ENCODE results near the gene AKAP5. TPM values are rescaled to one million over a fixed set of nuclear protein-coding genes. Genes with fewer than 3 reads are reported as not detected.
A peak's percentile ranks its signal among the peaks of the same experiment; 100 is the strongest.

AKAP5 gene
- total and polyA plus RNA-seq, 5 experiments from 2014 or later = 0.05 to 0.49 (median 0.23) TPM

GRCh38 chr14:64439141-64439540 is 26.2 kb upstream of the AKAP5 start:
- Mint-ChIP-seq H3K36me3 (peaks cover 4 to 75% (median 46%) of the 10 kb centered on the region in 3 donors), H3K27ac (peak overlapping the region in 5 of 10 donors; percentile 1 to 74 (median 53)), H3K27me3 (no peaks in the 10 kb centered on the region), H3K4me3 (no peak overlapping the region), H3K4me1 (peaks cover 4 to 21% (median 14%) of the 10 kb centered on the region in 4 donors), H3K9me3 (no peaks in the 10 kb centered on the region)
- POLR2A ChIA-PET = no interaction called here
- DNase-seq = no peak
- no peak for ATAC-seq

GRCh38 chr14:64440494-64440893 is 24.8 kb upstream of the AKAP5 start:
- no peak for ATAC-seq
- H3K4me3 Mint-ChIP-seq = no peak overlapping the region
- H3K27me3 Mint-ChIP-seq = no peaks in the 10 kb centered on the region
- POLR2A ChIA-PET = interaction anchor here (0.7 kb wide), 1 partner anchor 43 kb away, joined by 5 read pairs; no protein-coding TSS in a partner anchor
- H3K9me3 Mint-ChIP-seq = no peaks in the 10 kb centered on the region
- H3K27ac Mint-ChIP-seq = no peak overlapping the region
- no peak for DNase-seq
- peaks cover 15 to 34% (median 27%) of the 10 kb centered on the region in 4 donors for H3K4me1 Mint-ChIP-seq
- peaks cover 4 to 63% (median 39%) of the 10 kb centered on the region in 3 donors for H3K36me3 Mint-ChIP-seq

GRCh38 chr14:64442300-64442988 is 22.9 kb upstream of the AKAP5 start:
- Mint-ChIP-seq H3K4me3 (no peak overlapping the region), H3K27ac (no peak overlapping the region), H3K27me3 (no peaks in the 10 kb centered on the region), H3K36me3 (peaks cover 4 to 43% (median 28%) of the 10 kb centered on the region in 3 donors), H3K4me1 (peaks cover 16 to 38% (median 32%) of the 10 kb centered on the region in 4 donors), H3K9me3 (no peaks in the 10 kb centered on the region)
- POLR2A ChIA-PET = no interaction called here
- DNase-seq (no peak), ATAC-seq (no peak)

GRCh38 chr14:64444140-64444539 is 21.2 kb upstream of the AKAP5 start:
- H3K27me3 Mint-ChIP-seq = no peaks in the 10 kb centered on the region
- H3K4me1 Mint-ChIP-seq = peaks cover 18 to 41% (median 38%) of the 10 kb centered on the region in 4 donors
- peaks cover 4 to 45% (median 24%) of the 10 kb centered on the region in 3 donors for H3K36me3 Mint-ChIP-seq
- DNase-seq (no peak), ATAC-seq (no peak)
- no peaks in the 10 kb centered on the region for H3K9me3 Mint-ChIP-seq
- POLR2A ChIA-PET = interaction anchor here (1.3 kb wide), 1 partner anchor 56 kb away, joined by 3 read pairs; the partner anchor contains the start of gene MTHFD1
- H3K27ac Mint-ChIP-seq = peak overlapping the region in 8 of 10 donors; percentile 28 to 92 (median 72)
- no peak overlapping the region for H3K4me3 Mint-ChIP-seq

- Mint-ChIP-seq H3K9me3 (no peaks in the 10 kb centered on the region), H3K27me3 (no peaks in the 10 kb centered on the region), H3K27ac (peak overlapping the region in 9 of 10 donors; percentile 27 to 92 (median 77)), H3K4me1 (peaks cover 18 to 43% (median 38%) of the 10 kb centered on the region in 4 donors), H3K36me3 (peaks cover 4 to 45% (median 22%) of the 10 kb centered on the region in 3 donors), H3K4me3 (peak overlapping the region in 8 of 10 donors; percentile 7 to 58 (median 33))
- ATAC-seq (peak; percentile 59 to 73), DNase-seq (peak in 3 of 10 donors; percentile 4 to 29 (median 15))
- POLR2A ChIA-PET = interaction anchor here (1.1 to 1.3 kb wide), 2 partner anchors 57 to 60 kb away, joined by 3 read pairs; partner anchors contain the start of gene MTHFD1
Measured at GRCh38 chr14:64444984-64445845, 20.1 kb upstream of the AKAP5 start.

- Mint-ChIP-seq H3K27ac (peak overlapping the region; percentile 12 to 89 (median 72)), H3K9me3 (no peaks in the 10 kb centered on the region), H3K4me3 (peak overlapping the region in 1 of 10 donors; percentile 24), H3K4me1 (peaks cover 18 to 48% (median 40%) of the 10 kb centered on the region in 4 donors), H3K36me3 (peaks cover 0 to 41% (median 4%) of the 10 kb centered on the region in 3 donors), H3K27me3 (no peaks in the 10 kb centered on the region)
- ATAC-seq (peak; percentile 59 to 77), DNase-seq (peak in 6 of 10 donors; percentile 2 to 52 (median 25))
- POLR2A ChIA-PET = interaction anchor here (1.0 kb wide), 1 partner anchor 12 kb away, joined by 4 read pairs; no protein-coding TSS in a partner anchor
Measured at GRCh38 chr14:64447876-64448670, 17.2 kb upstream of the AKAP5 start.

- H3K4me3 Mint-ChIP-seq = no peak overlapping the region
- peaks cover 4 to 28% (median 22%) of the 10 kb centered on the region in 4 donors for H3K4me1 Mint-ChIP-seq
- ATAC-seq = no peak
- no peaks in the 10 kb centered on the region for H3K9me3 Mint-ChIP-seq
- no peaks in the 10 kb centered on the region for H3K27me3 Mint-ChIP-seq
- peaks cover 0 to 58% (median 10%) of the 10 kb centered on the region in 3 donors for H3K36me3 Mint-ChIP-seq
- H3K27ac Mint-ChIP-seq = peak overlapping the region in 5 of 10 donors; percentile 18 to 71 (median 40)
- POLR2A ChIA-PET = no interaction called here
- DNase-seq = no peak
Measured at GRCh38 chr14:64450255-64450654, 15.0 kb upstream of the AKAP5 start.

GRCh38 chr14:64454671-64455070 is 10.6 kb upstream of the AKAP5 start:
- peaks cover 0 to 59% (median 9%) of the 10 kb centered on the region in 3 donors for H3K36me3 Mint-ChIP-seq

GRCh38 chr14:64459405-64460136 is 5.7 kb upstream of the AKAP5 start:
- Mint-ChIP-seq H3K4me1 (peaks cover 9 to 30% (median 18%) of the 10 kb centered on the region in 4 donors), H3K27me3 (no peaks in the 10 kb centered on the region), H3K4me3 (no peak overlapping the region), H3K27ac (peak overlapping the region in 4 of 10 donors; percentile 13 to 44 (median 36)), H3K36me3 (peaks cover 0 to 36% (median 3%) of the 10 kb centered on the region in 3 donors), H3K9me3 (no peaks in the 10 kb centered on the region)
- POLR2A ChIA-PET = interaction anchor here (1.1 kb wide), 1 partner anchor 44 kb away, joined by 3 read pairs; the partner anchor contains the start of gene ZBTB25
- ATAC-seq (no peak), DNase-seq (no peak)

More at GRCh38 chr14:64454671-64455070, 10.6 kb upstream of the AKAP5 start:
- H3K4me3 Mint-ChIP-seq = no peak overlapping the region
- H3K27ac Mint-ChIP-seq = peak overlapping the region in 2 of 10 donors; percentile 22
- ATAC-seq (no peak), DNase-seq (no peak)
- H3K4me1 Mint-ChIP-seq = peaks cover 5 to 26% (median 14%) of the 10 kb centered on the region in 4 donors
- H3K9me3 Mint-ChIP-seq = no peaks in the 10 kb centered on the region
- H3K27me3 Mint-ChIP-seq = no peaks in the 10 kb centered on the region
- POLR2A ChIA-PET = no interaction called here

GRCh38 chr14:64461221-64461620 is 4.1 kb upstream of the AKAP5 start:
- POLR2A ChIA-PET = interaction anchor here (0.6 kb wide), 1 partner anchor 117 kb away, joined by 4 read pairs; no protein-coding TSS in a partner anchor
- Mint-ChIP-seq H3K27me3 (no peaks in the 10 kb centered on the region), H3K36me3 (peaks cover 0 to 23% (median 3%) of the 10 kb centered on the region in 3 donors), H3K4me3 (no peak overlapping the region), H3K9me3 (no peaks in the 10 kb centered on the region), H3K4me1 (peaks cover 12 to 39% (median 29%) of the 10 kb centered on the region in 4 donors), H3K27ac (peak overlapping the region in 4 of 10 donors; percentile 56 to 75 (median 68))
- ATAC-seq (no peak), DNase-seq (no peak)

- ATAC-seq (no peak), DNase-seq (no peak)
- H3K27me3 Mint-ChIP-seq = no peaks in the 10 kb centered on the region
- no peaks in the 10 kb centered on the region for H3K9me3 Mint-ChIP-seq
- POLR2A ChIA-PET = interaction anchor here (0.5 to 2.9 kb wide), 4 partner anchors 16 to 752 kb away, joined by 3 to 15 read pairs (median 6); partner anchors contain the start of genes ZBTB1 and ZBTB25
- peak overlapping the region in 5 of 10 donors; percentile 9 to 52 (median 46) for H3K27ac Mint-ChIP-seq
- peak overlapping the region in 3 of 10 donors; percentile 7 to 40 (median 31) for H3K4me3 Mint-ChIP-seq
- peaks cover 0 to 21% (median 2%) of the 10 kb centered on the region in 3 donors for H3K36me3 Mint-ChIP-seq
- peaks cover 16 to 52% (median 39%) of the 10 kb centered on the region in 4 donors for H3K4me1 Mint-ChIP-seq
Measured at GRCh38 chr14:64463195-64463594, 2.1 kb upstream of the AKAP5 start.
